Gastrocnemius medialis (tissue), 4 donors: ENCODE data around the gene ATP7B.

Source experiments
- CTCF ChIP-seq, 5 experiments: fragments of 450-650 bp in 3 of 5; fragments of 200-600 bp in 2 of 5; sonication (generic) in 2 of 5; IDR thresholded peaks in 4 of 5; conservative IDR thresholded peaks in 1 of 5; 1 replicate in 4 of 5; 2 replicates in 1 of 5; pipeline ENCODE4 v1.5.1; 2016 to 2019; ENCODE audit warnings: antibody characterized with exemption in 5 of 5, mild to moderate bottlenecking in 3 of 5, moderate library complexity in 3 of 5
- POLR2A ChIP-seq, 2 donors: fragments of 450-650 bp; IDR thresholded peaks; one replicate each; pipeline ENCODE4 v1.6.1; 2017; ENCODE audit warnings: antibody characterized with exemption in 2 of 2, mild to moderate bottlenecking in 2 of 2, moderate library complexity in 2 of 2

GRCh38 chr13:51950722-51951121 lies 60.5 kb downstream of the ATP7B start:
- TF ChIP-seq POLR2A (IDR thresholded peaks at IDR 0.05): no peak
- TF ChIP-seq CTCF (IDR thresholded peaks at IDR 0.05 in 4 of 5, conservative IDR thresholded peaks at IDR 0.05 in 1 of 5): no peak
